ENCODE measurements around the gene METTL8. TPM values are rescaled to one million over a fixed set of nuclear protein-coding genes. Genes with fewer than 3 reads are reported as not detected.

METTL8 gene
- total and polyA plus RNA-seq, 2 of the 13 experiments (the other 11 are each of a cell fraction or from before 2014, with no cell fraction given): 18.6 to 68.2 TPM

DNA sequence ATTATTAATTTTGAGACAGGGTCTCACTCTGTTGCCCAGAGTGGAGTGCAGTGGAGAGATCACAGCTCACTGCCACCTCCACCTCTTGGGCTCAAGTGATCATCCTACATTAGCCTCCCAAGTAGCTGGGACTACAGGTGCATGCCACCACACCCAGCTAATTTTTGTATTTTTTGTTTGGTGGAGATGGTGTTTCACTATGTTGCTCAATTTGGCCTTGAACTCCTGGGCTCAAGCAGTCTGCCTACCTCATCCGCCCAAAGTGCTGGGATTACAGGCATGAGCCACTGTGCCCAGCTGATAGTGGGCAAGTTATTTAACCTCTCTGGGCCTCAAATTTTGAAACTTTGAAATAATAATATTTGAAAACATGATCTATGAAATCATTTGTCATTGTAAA, 26.7 kb upstream of the METTL8 start (continued):
- TF ChIP-seq CENPX (CRISPR knock-in tag; IDR thresholded peaks at IDR 0.05) (no peak), SMAD3 (CRISPR knock-in tag; IDR thresholded peaks at IDR 0.05) (no peak), SP2 (CRISPR knock-in tag; IDR thresholded peaks at IDR 0.05) (no peak), AGO1 (IDR thresholded peaks at IDR 0.05; ENCODE audit: low read depth, low read length, poor library complexity, severe bottlenecking) (no peak), ZNF326 (CRISPR knock-in tag; IDR thresholded peaks at IDR 0.05; ENCODE audit: borderline replicate concordance) (no peak), FOXA1 (IDR thresholded peaks at IDR 0.05) (no peak), FOXA1 (CRISPR knock-in tag; IDR thresholded peaks at IDR 0.05) (no peak), LRRFIP1 (CRISPR knock-in tag; conservative IDR thresholded peaks at IDR 0.05) (no peak), NFIB (CRISPR knock-in tag; IDR thresholded peaks at IDR 0.05; ENCODE audit: borderline replicate concordance) (no peak), ZNF652 (CRISPR knock-in tag; IDR thresholded peaks at IDR 0.05; ENCODE audit: borderline replicate concordance, low read depth) (no peak), ZMYM2 (CRISPR knock-in tag; IDR thresholded peaks at IDR 0.05) (0 out of 2 replicates have a peak, but pooled peaks have one; percentile 67), SRY (CRISPR knock-in tag; IDR thresholded peaks at IDR 0.05) (no peak), ZNF292 (CRISPR knock-in tag; IDR thresholded peaks at IDR 0.05; ENCODE audit: borderline replicate concordance, low read depth) (no peak), ZFP36L2 (CRISPR knock-in tag; IDR thresholded peaks at IDR 0.05) (no peak), CEBPG (CRISPR knock-in tag; IDR thresholded peaks at IDR 0.05) (peak; percentile 73), ZNF609 (CRISPR knock-in tag; IDR thresholded peaks at IDR 0.05; ENCODE audit: borderline replicate concordance) (no peak)
- TF ChIP-seq, protein P1, sequence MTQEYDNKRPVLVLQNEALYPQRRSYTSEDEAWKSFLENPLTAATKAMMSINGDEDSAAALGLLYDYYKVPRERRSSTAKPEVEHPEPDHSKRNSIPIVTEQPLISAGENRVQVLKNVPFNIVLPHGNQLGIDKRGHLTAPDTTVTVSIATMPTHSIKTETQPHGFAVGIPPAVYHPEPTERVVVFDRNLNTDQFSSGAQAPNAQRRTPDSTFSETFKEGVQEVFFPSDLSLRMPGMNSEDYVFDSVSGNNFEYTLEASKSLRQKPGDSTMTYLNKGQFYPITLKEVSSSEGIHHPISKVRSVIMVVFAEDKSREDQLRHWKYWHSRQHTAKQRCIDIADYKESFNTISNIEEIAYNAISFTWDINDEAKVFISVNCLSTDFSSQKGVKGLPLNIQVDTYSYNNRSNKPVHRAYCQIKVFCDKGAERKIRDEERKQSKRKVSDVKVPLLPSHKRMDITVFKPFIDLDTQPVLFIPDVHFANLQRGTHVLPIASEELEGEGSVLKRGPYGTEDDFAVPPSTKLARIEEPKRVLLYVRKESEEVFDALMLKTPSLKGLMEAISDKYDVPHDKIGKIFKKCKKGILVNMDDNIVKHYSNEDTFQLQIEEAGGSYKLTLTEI (CRISPR knock-in tag; conservative IDR thresholded peaks at IDR 0.05): no peak
- TF ChIP-seq, protein P2, sequence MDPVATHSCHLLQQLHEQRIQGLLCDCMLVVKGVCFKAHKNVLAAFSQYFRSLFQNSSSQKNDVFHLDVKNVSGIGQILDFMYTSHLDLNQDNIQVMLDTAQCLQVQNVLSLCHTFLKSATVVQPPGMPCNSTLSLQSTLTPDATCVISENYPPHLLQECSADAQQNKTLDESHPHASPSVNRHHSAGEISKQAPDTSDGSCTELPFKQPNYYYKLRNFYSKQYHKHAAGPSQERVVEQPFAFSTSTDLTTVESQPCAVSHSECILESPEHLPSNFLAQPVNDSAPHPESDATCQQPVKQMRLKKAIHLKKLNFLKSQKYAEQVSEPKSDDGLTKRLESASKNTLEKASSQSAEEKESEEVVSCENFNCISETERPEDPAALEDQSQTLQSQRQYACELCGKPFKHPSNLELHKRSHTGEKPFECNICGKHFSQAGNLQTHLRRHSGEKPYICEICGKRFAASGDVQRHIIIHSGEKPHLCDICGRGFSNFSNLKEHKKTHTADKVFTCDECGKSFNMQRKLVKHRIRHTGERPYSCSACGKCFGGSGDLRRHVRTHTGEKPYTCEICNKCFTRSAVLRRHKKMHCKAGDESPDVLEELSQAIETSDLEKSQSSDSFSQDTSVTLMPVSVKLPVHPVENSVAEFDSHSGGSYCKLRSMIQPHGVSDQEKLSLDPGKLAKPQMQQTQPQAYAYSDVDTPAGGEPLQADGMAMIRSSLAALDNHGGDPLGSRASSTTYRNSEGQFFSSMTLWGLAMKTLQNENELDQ (CRISPR knock-in tag; IDR thresholded peaks at IDR 0.05; ENCODE audit: borderline replicate concordance): no peak
- TF ChIP-seq, protein P3, sequence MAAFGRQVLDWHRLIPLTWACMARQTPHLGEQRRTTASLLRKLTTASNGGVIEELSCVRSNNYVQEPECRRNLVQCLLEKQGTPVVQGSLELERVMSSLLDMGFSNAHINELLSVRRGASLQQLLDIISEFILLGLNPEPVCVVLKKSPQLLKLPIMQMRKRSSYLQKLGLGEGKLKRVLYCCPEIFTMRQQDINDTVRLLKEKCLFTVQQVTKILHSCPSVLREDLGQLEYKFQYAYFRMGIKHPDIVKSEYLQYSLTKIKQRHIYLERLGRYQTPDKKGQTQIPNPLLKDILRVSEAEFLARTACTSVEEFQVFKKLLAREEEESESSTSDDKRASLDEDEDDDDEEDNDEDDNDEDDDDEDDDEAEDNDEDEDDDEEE (CRISPR knock-in tag; IDR thresholded peaks at IDR 0.05): no peak

Measured in HepG2 (cell line).